Kidney epithelial cell (primary cell): ENCODE measurements around the gene CDH22. TPM values are rescaled to one million over a fixed set of nuclear protein-coding genes. Genes with fewer than 3 reads are reported as not detected.

ENCODE experiments used
- DNase-seq: peaks from one replicate; pipeline ENCODE4 v3.0.0-alpha.2; 2010; ENCODE audit warnings: low read depth
- H3K27me3 ChIP-seq: 2 replicates; pipeline ENCODE4 v1.6.0; 2011; ENCODE audit warnings: low read length; ENCODE audit not compliant: control insufficient read depth, insufficient read depth
- H3K36me3 ChIP-seq: 2 replicates; pipeline ENCODE4 v1.5.1; 2011; ENCODE audit warnings: low read length; ENCODE audit not compliant: control insufficient read depth, insufficient read depth
- H3K4me3 ChIP-seq: 2 replicates; pipeline ENCODE4 v1.5.1; 2011; ENCODE audit warnings: low read depth, mild to moderate bottlenecking, control low read depth, low read length
- total RNA-seq: library from RNA; depleted of rRNA; stranded (reverse); fragments of >200 nt; gene quantifications from 2 replicates; pipeline ENCODE4 v1.2.3, GENCODE V29; 2015
- TF ChIP-seq, protein P1 (sequence below): IDR thresholded peaks from 2 replicates; pipeline ENCODE4 v1.5.1; 2011; ENCODE audit warnings: mild to moderate bottlenecking, moderate library complexity, low read length, control low read depth, inconsistent platforms; ENCODE audit not compliant: insufficient read depth, poor library complexity, severe bottlenecking

CDH22 gene
- total RNA-seq, 1 donor from 2014 or later = not detected

DNA sequence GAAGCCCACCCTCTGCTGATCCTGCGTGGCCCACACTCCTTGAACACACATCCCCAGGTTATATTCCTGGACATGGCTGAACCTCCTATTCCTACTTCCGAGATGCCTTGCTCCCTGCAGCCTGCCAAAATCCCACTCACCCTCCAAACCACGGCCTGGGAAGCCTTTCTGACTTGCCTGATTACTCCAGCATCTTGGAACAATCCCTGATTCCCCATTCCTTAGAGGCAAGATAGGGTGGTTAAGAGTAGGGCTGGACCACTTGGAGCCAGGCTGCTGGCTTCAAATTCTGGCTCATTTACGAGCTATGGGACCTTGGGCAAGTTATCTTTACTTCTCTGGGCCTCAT, 45.9 kb upstream of the CDH22 start:
- Histone ChIP-seq H3K4me3 (no peak overlapping the region), H3K27me3 (no peaks in the 10 kb centered on the region), H3K36me3 (peaks cover 1% of the 10 kb centered on the region)
- TF ChIP-seq, protein P1, sequence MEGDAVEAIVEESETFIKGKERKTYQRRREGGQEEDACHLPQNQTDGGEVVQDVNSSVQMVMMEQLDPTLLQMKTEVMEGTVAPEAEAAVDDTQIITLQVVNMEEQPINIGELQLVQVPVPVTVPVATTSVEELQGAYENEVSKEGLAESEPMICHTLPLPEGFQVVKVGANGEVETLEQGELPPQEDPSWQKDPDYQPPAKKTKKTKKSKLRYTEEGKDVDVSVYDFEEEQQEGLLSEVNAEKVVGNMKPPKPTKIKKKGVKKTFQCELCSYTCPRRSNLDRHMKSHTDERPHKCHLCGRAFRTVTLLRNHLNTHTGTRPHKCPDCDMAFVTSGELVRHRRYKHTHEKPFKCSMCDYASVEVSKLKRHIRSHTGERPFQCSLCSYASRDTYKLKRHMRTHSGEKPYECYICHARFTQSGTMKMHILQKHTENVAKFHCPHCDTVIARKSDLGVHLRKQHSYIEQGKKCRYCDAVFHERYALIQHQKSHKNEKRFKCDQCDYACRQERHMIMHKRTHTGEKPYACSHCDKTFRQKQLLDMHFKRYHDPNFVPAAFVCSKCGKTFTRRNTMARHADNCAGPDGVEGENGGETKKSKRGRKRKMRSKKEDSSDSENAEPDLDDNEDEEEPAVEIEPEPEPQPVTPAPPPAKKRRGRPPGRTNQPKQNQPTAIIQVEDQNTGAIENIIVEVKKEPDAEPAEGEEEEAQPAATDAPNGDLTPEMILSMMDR = no peak
- DNase-seq = no peak

DNA sequence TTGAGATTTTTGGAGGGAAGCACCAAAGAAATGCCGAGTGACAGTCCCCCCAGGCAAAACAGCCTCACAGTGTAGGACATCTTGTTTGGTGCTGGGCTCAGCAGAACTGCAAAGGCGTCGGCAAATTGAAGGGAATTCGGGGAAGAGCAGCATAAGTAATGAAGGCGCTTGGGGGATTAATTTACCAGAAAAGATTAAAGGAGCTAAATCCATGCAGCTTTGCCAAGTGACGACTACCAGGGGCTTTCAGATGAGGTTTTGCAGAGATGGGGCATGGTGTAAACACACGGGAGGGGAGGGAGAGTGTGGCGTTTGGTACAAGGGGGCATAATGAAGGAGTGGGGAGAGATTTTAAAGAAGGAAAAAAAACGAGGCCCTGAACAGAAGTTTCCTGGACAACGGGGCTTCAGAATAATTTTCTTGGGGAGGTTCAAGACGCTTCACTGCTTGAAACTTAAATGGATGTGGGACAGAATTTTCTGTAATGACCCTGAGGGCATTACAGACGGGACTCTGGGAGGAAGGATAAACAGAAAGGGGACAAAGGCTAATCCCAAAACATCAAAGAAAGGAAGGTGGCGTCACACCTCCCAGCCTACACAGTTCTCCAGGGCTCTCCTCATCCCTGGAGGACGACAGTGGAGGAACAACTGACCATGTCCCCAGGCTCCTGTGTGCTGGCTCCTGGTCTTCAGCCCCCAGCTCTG, 45.4 kb upstream of the CDH22 start:
- Histone ChIP-seq H3K36me3 (peaks cover 1% of the 10 kb centered on the region), H3K4me3 (no peak overlapping the region), H3K27me3 (no peaks in the 10 kb centered on the region)
- TF ChIP-seq, protein P1 = no peak
- DNase-seq = no peak

DNA sequence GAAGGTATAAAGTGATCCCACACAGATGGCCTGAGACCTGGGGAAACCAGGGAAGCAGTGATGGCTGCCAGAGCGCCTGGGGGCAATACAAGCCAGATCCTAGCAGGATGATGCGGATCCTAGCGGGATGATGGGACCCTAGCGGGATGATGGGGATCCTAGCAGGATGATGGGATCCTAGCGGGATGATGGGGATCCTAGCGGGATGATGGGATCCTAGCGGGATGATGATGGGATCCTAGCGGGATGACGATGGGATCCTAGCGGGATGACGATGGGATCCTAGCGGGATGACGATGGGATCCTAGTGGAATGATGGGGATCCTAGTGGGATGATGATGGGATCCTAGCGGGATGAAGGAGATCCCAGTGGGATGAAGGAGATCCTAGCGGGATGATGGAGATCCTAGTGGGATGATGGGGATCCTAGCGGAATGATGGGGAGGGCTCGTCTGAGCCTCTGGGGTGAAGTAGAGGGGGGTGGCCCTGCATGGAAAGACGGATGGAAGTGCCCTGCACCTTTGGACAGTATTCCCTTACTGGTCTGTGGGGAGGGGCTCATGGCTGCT, 44.2 kb upstream of the CDH22 start:
- DNase-seq = no peak
- peaks cover 1% of the 10 kb centered on the region for H3K36me3 ChIP-seq
- no peaks in the 10 kb centered on the region for H3K27me3 ChIP-seq
- no peak overlapping the region for H3K4me3 ChIP-seq
- TF ChIP-seq, protein P1 = no peak

DNA sequence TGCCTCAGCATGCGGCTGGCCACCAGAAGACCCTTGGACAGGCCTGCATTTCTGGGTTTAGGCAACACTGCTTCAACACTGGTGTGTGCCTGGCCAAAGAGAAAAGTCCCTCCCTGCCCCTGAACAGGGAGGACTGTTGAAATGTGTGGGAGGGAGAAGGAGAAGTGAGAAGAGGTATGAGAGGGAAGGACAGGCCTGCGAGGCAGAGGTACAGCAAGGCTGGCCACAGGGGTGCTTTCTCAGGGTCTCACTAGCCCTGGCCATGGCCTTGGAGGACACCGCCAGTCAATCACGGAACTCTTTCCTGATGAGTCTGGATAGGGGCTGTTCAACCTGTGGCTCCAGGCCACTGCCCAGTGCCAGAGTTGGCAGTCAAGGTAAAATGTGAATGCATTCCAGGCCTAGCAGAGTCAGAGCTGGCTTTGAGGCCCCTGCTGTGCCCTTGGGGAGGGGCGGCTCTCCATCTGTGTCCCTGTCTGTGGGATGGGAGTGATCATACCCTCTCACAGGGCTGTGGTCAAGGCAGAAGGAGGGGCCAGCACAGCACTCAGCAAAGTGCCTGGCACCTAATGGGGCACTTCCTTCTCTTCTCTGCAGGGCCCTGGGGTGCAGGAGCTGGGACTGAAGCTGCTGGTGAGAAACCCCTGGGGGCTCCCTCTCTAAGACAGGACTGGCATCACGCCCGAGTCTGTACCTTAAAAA, 43.2 kb upstream of the CDH22 start:
- TF ChIP-seq, protein P1 = no peak
- no peak for DNase-seq
- Histone ChIP-seq H3K27me3 (no peaks in the 10 kb centered on the region), H3K4me3 (no peak overlapping the region), H3K36me3 (peaks cover 1% of the 10 kb centered on the region)

DNA sequence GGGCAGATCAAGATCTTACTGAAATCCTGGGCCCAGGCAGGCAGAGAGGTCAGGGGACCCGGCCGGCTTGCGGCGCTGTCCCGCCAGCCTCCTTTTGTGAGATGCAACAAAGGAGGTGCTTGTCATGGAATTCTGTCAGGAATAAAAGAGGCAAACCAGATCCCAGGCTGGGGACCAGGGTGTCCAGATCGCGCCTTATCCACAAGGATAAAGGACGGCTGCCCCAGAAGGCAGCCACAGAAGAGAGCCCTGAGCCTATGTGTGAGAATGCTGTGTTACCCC, 42.6 kb upstream of the CDH22 start:
- DNase-seq = no peak
- peaks cover 1% of the 10 kb centered on the region for H3K36me3 ChIP-seq
- H3K27me3 ChIP-seq = no peaks in the 10 kb centered on the region
- no peak overlapping the region for H3K4me3 ChIP-seq
- TF ChIP-seq, protein P1 = no peak
